Nephron progenitor cell (in vitro differentiated cells): ENCODE measurements around the gene AXIN2.
A peak's percentile ranks its signal among the peaks of the same experiment; 100 is the strongest.

Source experiments
- DNase-seq: peaks from one replicate; pipeline ENCODE4 v3.0.0; 2021
- H3K27ac Mint-ChIP-seq: 2 replicates; pipeline ENCODE4 v1.8.0; 2021; ENCODE audit warnings: mild to moderate bottlenecking, moderate library complexity, mixed read lengths
- H3K27me3 Mint-ChIP-seq: 2 replicates; pipeline ENCODE4 v1.8.0; 2021; ENCODE audit warnings: mild to moderate bottlenecking, low read depth, mixed read lengths; ENCODE audit not compliant: poor library complexity
- H3K36me3 Mint-ChIP-seq: 2 replicates; pipeline ENCODE4 v1.8.0; 2021; ENCODE audit warnings: low read depth, mixed read lengths
- H3K4me1 Mint-ChIP-seq: 2 replicates; pipeline ENCODE4 v1.8.0; 2021; ENCODE audit warnings: mixed read lengths
- H3K4me3 Mint-ChIP-seq: 2 replicates; pipeline ENCODE4 v1.8.0; 2021; ENCODE audit warnings: mild to moderate bottlenecking, moderate library complexity, mixed read lengths
- H3K9me3 Mint-ChIP-seq: 2 replicates; pipeline ENCODE4 v1.8.0; 2021; ENCODE audit warnings: mild to moderate bottlenecking, moderate library complexity, mixed read lengths
- TF ChIP-seq, protein P1 (sequence below): fragments of 200-600 bp; sonication (generic); IDR thresholded peaks from 2 replicates; pipeline ENCODE4 v1.5.0; 2021; ENCODE audit warnings: antibody characterized with exemption

Gene AXIN2, protein sequence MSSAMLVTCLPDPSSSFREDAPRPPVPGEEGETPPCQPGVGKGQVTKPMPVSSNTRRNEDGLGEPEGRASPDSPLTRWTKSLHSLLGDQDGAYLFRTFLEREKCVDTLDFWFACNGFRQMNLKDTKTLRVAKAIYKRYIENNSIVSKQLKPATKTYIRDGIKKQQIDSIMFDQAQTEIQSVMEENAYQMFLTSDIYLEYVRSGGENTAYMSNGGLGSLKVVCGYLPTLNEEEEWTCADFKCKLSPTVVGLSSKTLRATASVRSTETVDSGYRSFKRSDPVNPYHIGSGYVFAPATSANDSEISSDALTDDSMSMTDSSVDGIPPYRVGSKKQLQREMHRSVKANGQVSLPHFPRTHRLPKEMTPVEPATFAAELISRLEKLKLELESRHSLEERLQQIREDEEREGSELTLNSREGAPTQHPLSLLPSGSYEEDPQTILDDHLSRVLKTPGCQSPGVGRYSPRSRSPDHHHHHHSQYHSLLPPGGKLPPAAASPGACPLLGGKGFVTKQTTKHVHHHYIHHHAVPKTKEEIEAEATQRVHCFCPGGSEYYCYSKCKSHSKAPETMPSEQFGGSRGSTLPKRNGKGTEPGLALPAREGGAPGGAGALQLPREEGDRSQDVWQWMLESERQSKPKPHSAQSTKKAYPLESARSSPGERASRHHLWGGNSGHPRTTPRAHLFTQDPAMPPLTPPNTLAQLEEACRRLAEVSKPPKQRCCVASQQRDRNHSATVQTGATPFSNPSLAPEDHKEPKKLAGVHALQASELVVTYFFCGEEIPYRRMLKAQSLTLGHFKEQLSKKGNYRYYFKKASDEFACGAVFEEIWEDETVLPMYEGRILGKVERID

DNA sequence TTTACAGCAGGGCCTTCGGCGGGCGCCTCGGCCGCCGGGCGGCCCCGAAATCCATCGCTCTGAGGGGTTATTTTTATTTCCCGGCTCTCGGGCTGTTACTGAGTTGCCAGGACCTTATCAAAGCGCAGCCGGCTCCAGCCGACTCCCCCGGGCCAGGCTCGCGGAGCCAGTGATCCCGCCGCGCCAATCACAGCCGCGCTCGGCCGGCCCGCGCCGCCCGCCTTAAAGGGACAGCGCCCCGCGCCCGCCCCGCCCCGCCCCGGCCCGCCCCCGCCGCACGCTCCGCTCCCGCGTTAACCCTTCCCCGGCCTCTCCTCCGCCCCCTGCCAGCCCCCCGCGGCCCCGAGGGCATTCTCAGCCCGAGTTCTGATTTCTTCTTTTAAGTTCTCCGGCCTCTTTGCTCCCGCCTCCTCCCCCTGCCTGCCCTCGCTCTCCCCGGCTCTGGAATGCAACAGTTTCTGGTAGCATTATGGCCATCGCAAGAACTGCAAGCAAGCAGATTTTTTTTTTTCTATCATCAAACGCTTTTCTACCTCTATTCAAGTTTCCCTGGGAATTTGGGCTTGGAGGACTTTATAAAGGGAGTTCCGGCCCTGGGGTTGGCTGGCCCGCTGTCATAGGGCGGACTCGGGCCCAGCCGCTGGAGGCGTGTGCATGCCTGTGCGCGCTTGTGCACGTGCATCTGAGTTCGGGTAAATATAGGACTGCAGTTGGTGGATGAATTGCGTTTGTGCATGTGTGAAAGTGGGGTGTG lies at the start of gene AXIN2:
TSS of gene AXIN2 (minus strand) at position 197 of the 754 bp plus-strand sequence. CDS start 3,028 bp downstream, outside the sequence.
- H3K36me3 Mint-ChIP-seq: no peaks in the 10 kb centered on the region
- peaks cover 34% of the 10 kb centered on the region for H3K4me1 Mint-ChIP-seq
- DNase-seq: peak; percentile 90
- no peaks in the 10 kb centered on the region for H3K9me3 Mint-ChIP-seq
- TF ChIP-seq, protein P1, sequence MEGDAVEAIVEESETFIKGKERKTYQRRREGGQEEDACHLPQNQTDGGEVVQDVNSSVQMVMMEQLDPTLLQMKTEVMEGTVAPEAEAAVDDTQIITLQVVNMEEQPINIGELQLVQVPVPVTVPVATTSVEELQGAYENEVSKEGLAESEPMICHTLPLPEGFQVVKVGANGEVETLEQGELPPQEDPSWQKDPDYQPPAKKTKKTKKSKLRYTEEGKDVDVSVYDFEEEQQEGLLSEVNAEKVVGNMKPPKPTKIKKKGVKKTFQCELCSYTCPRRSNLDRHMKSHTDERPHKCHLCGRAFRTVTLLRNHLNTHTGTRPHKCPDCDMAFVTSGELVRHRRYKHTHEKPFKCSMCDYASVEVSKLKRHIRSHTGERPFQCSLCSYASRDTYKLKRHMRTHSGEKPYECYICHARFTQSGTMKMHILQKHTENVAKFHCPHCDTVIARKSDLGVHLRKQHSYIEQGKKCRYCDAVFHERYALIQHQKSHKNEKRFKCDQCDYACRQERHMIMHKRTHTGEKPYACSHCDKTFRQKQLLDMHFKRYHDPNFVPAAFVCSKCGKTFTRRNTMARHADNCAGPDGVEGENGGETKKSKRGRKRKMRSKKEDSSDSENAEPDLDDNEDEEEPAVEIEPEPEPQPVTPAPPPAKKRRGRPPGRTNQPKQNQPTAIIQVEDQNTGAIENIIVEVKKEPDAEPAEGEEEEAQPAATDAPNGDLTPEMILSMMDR: no peak
- no peaks in the 10 kb centered on the region for H3K27me3 Mint-ChIP-seq
- peak within 1 kb of the TSS; percentile 81 for H3K4me3 Mint-ChIP-seq
- H3K27ac Mint-ChIP-seq: peak within 1 kb of the TSS; percentile 79

DNA sequence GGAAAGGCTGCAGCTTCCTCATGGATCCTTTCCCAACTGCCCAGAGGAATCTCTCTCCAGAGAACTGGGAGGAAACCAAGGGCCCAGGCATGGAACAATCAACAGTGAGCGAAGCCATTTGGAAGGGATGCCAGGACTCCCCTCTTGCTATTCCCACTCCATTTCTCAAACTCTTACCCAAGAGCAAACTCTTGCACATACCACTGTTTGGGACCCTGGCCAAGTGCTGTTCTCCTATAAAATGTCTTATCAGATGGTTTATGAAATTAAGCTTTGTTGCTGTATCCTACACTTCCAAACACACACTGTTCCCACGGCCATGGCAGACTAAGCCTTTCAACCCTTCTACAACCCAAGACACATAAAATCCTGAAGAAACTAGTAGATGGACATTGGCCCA lies 48.3 kb upstream of the AXIN2 start:
- DNase-seq: no peak
- no peaks in the 10 kb centered on the region for H3K9me3 Mint-ChIP-seq
- no peaks in the 10 kb centered on the region for H3K36me3 Mint-ChIP-seq
- H3K4me3 Mint-ChIP-seq: no peak overlapping the region
- peaks cover 15% of the 10 kb centered on the region for H3K4me1 Mint-ChIP-seq
- H3K27me3 Mint-ChIP-seq: peaks cover 7% of the 10 kb centered on the region
- TF ChIP-seq, protein P1: no peak
- H3K27ac Mint-ChIP-seq: no peak overlapping the region

DNA sequence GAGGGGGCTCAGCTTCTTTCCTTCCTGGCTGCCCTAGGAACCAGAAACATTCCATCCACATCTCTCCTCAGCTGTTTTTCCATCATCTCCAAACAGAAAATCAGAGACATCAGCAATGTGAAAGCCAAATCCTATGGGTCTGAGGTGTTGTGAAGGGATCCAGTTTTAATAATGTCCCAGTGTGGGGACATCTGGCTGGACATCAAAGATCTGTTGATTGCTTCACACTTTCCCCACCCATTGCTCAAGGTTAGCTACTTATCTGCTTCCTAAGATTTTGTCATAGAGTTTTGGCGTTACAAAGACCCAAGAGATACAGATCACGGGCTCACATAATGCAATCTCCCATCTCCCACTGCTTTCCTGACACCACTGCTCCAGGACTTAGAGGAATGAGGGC lies 47.8 kb upstream of the AXIN2 start:
- Mint-ChIP-seq H3K9me3 (no peaks in the 10 kb centered on the region), H3K4me3 (no peak overlapping the region), H3K27me3 (peaks cover 7% of the 10 kb centered on the region), H3K4me1 (peaks cover 15% of the 10 kb centered on the region), H3K27ac (no peak overlapping the region), H3K36me3 (no peaks in the 10 kb centered on the region)
- DNase-seq: no peak
- TF ChIP-seq, protein P1: no peak

DNA sequence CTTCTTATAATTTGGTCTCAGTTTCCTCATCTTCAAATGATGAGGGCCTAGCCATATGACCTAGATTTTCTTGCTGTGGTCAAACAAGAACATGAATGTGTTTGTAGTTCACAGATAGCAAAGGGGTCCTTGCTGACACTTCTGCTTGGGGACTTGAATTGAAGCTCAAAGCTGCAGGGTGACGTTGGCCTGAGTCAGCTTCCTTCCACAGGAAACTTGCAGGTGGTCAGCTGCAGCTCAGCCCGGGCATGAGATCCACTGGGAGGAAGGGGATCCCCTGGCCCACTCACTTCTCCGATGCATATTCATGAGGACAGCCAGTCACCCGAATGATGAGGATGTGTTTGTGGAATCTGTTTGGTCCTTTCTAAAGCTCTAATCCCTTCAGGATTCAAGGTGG lies 42.6 kb upstream of the AXIN2 start:
- Mint-ChIP-seq H3K27me3 (peaks cover 2% of the 10 kb centered on the region), H3K4me3 (no peak overlapping the region), H3K4me1 (peaks cover 37% of the 10 kb centered on the region), H3K27ac (no peak overlapping the region), H3K36me3 (no peaks in the 10 kb centered on the region), H3K9me3 (no peaks in the 10 kb centered on the region)
- DNase-seq: no peak
- TF ChIP-seq, protein P1: no peak

DNA sequence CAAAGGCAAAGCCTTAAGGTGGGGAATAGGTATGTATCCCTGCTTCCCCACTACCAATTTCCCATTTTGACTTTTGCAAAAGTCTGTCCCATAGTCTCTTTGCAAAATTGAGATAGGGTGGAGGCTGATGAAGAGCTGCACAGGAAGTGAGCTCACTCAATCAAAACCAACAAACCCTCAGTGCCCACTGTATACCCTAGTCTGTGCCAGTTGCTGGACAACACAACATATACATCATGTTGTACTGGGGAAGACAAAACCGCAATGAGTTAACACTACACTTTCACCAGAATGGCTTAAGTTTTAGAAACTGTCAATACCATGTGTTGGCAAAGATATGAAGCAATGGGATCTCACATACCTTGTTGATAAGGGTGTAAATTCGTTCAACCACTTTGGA lies 40.4 kb upstream of the AXIN2 start:
- Mint-ChIP-seq H3K27ac (no peak overlapping the region), H3K4me3 (no peak overlapping the region), H3K36me3 (no peaks in the 10 kb centered on the region), H3K27me3 (peaks cover under 1% of the 10 kb centered on the region), H3K9me3 (no peaks in the 10 kb centered on the region), H3K4me1 (peaks cover 44% of the 10 kb centered on the region)
- TF ChIP-seq, protein P1: no peak
- DNase-seq: no peak
